IgD-negative memory B cell (primary cell): Measurements from ENCODE around the gene TTC13. TPM values are rescaled to one million over a fixed set of nuclear protein-coding genes. Genes with fewer than 3 reads are reported as not detected.

ENCODE experiments used
- H3K27ac Mint-ChIP-seq, 3 donors: one replicate each; pipeline ENCODE4 v1.8.0; 2020 to 2022; ENCODE audit warnings: mild to moderate bottlenecking in 3 of 3, mixed read lengths in 3 of 3, moderate library complexity in 1 of 3
- H3K27me3 Mint-ChIP-seq: one replicate; pipeline ENCODE4 v1.8.0; 2021; ENCODE audit warnings: mixed read lengths
- H3K36me3 Mint-ChIP-seq: one replicate; pipeline ENCODE4 v1.8.0; 2020; ENCODE audit warnings: mild to moderate bottlenecking, mixed read lengths
- H3K4me1 Mint-ChIP-seq, 3 donors: one replicate each; pipeline ENCODE4 v1.8.0; 2020 to 2022; ENCODE audit warnings: mixed read lengths in 3 of 3, mild to moderate bottlenecking in 1 of 3
- H3K4me3 Mint-ChIP-seq, 4 donors: one replicate each; pipeline ENCODE4 v1.8.0; 2020 to 2022; ENCODE audit warnings: mild to moderate bottlenecking in 4 of 4, mixed read lengths in 4 of 4, moderate library complexity in 3 of 4
- H3K9me3 Mint-ChIP-seq, 3 donors: one replicate each; pipeline ENCODE4 v1.8.0; 2020 to 2021; ENCODE audit warnings: mixed read lengths in 3 of 3, mild to moderate bottlenecking in 1 of 3
- polyA plus RNA-seq: library from polyadenylated mRNA; unstranded; fragments of 300-500 nt; fragmentation: Illumina TruSeq; gene quantifications from one replicate; pipeline ENCODE4 v1.2.3, GENCODE V29; 2021

TTC13 gene
- polyA plus RNA-seq, 1 donor from 2014 or later = 12.8 TPM

GRCh38 chr1:230943048-230943593, 35.5 kb downstream of the TTC13 start:
- Mint-ChIP-seq H3K36me3 (peaks cover 8% of the 10 kb centered on the region), H3K4me1 (peaks cover 6 to 12% (median 10%) of the 10 kb centered on the region in 3 donors), H3K27me3 (no peaks in the 10 kb centered on the region), H3K9me3 (no peaks in the 10 kb centered on the region), H3K27ac (no peak overlapping the region), H3K4me3 (no peak overlapping the region)

- H3K36me3 Mint-ChIP-seq = peaks cover 8% of the 10 kb centered on the region
- no peaks in the 10 kb centered on the region for H3K27me3 Mint-ChIP-seq
- peaks cover 0 to 7% (median 4%) of the 10 kb centered on the region in 3 donors for H3K4me1 Mint-ChIP-seq
- no peaks in the 10 kb centered on the region for H3K9me3 Mint-ChIP-seq
- H3K4me3 Mint-ChIP-seq = no peak overlapping the region
- no peak overlapping the region for H3K27ac Mint-ChIP-seq
These were observed 37.8 kb downstream of the TTC13 start for GRCh38 chr1:230940848-230941247.

- Mint-ChIP-seq H3K27ac (no peak overlapping the region), H3K36me3 (peaks cover 8% of the 10 kb centered on the region), H3K27me3 (no peaks in the 10 kb centered on the region), H3K4me1 (peaks cover 0 to 9% (median 4%) of the 10 kb centered on the region in 3 donors), H3K4me3 (no peak overlapping the region), H3K9me3 (no peaks in the 10 kb centered on the region)
These were observed 38.7 kb downstream of the TTC13 start for GRCh38 chr1:230939806-230940489.

- H3K4me1 Mint-ChIP-seq = peaks cover 0 to 9% (median 4%) of the 10 kb centered on the region in 3 donors
- no peak overlapping the region for H3K27ac Mint-ChIP-seq
- H3K27me3 Mint-ChIP-seq = no peaks in the 10 kb centered on the region
- no peaks in the 10 kb centered on the region for H3K9me3 Mint-ChIP-seq
- peaks cover 5% of the 10 kb centered on the region for H3K36me3 Mint-ChIP-seq
- H3K4me3 Mint-ChIP-seq = no peak overlapping the region
These were observed 39.7 kb downstream of the TTC13 start for GRCh38 chr1:230938924-230939368.

- H3K36me3 Mint-ChIP-seq = peaks cover 9% of the 10 kb centered on the region
- no peak overlapping the region for H3K4me3 Mint-ChIP-seq
- H3K27me3 Mint-ChIP-seq = no peaks in the 10 kb centered on the region
- no peak overlapping the region for H3K27ac Mint-ChIP-seq
- H3K9me3 Mint-ChIP-seq = no peaks in the 10 kb centered on the region
- peaks cover 0 to 7% (median 0%) of the 10 kb centered on the region in 3 donors for H3K4me1 Mint-ChIP-seq
These were observed 41.3 kb downstream of the TTC13 start for GRCh38 chr1:230937371-230937770.

- Mint-ChIP-seq H3K36me3 (peaks cover 9% of the 10 kb centered on the region), H3K4me1 (peaks cover 0 to 7% (median 0%) of the 10 kb centered on the region in 3 donors), H3K27me3 (no peaks in the 10 kb centered on the region), H3K9me3 (no peaks in the 10 kb centered on the region), H3K27ac (no peak overlapping the region), H3K4me3 (no peak overlapping the region)
These were observed 42.2 kb downstream of the TTC13 start for GRCh38 chr1:230936475-230936874.

GRCh38 chr1:230935852-230936251, 42.8 kb downstream of the TTC13 start:
- Mint-ChIP-seq H3K4me3 (no peak overlapping the region), H3K27me3 (no peaks in the 10 kb centered on the region), H3K9me3 (no peaks in the 10 kb centered on the region), H3K27ac (no peak overlapping the region), H3K36me3 (peaks cover 9% of the 10 kb centered on the region), H3K4me1 (peaks cover 0 to 7% (median 0%) of the 10 kb centered on the region in 3 donors)

- Mint-ChIP-seq H3K4me1 (peaks cover 0 to 2% (median 0%) of the 10 kb centered on the region in 3 donors), H3K36me3 (peaks cover 7% of the 10 kb centered on the region), H3K27me3 (no peaks in the 10 kb centered on the region), H3K4me3 (no peak overlapping the region), H3K9me3 (no peaks in the 10 kb centered on the region), H3K27ac (no peak overlapping the region)
These were observed 47.7 kb downstream of the TTC13 start for GRCh38 chr1:230930986-230931385.

GRCh38 chr1:230926182-230926581, 52.5 kb downstream of the TTC13 start:
- Mint-ChIP-seq H3K4me1 (no peaks in the 10 kb centered on the region), H3K4me3 (no peak overlapping the region), H3K27ac (no peak overlapping the region), H3K9me3 (no peaks in the 10 kb centered on the region), H3K36me3 (peaks cover 7% of the 10 kb centered on the region), H3K27me3 (no peaks in the 10 kb centered on the region)

GRCh38 chr1:230925608-230926007, 53.1 kb downstream of the TTC13 start:
- no peaks in the 10 kb centered on the region for H3K4me1 Mint-ChIP-seq
- no peak overlapping the region for H3K4me3 Mint-ChIP-seq
- peaks cover 7% of the 10 kb centered on the region for H3K36me3 Mint-ChIP-seq
- no peak overlapping the region for H3K27ac Mint-ChIP-seq
- no peaks in the 10 kb centered on the region for H3K27me3 Mint-ChIP-seq
- no peaks in the 10 kb centered on the region for H3K9me3 Mint-ChIP-seq

- Mint-ChIP-seq H3K4me1 (no peaks in the 10 kb centered on the region), H3K4me3 (no peak overlapping the region), H3K9me3 (no peaks in the 10 kb centered on the region), H3K27me3 (no peaks in the 10 kb centered on the region), H3K27ac (no peak overlapping the region), H3K36me3 (peaks cover 5% of the 10 kb centered on the region)
These were observed 55.5 kb downstream of the TTC13 start for GRCh38 chr1:230923176-230923575.

GRCh38 chr1:230922620-230923019, 56.0 kb downstream of the TTC13 start:
- H3K27ac Mint-ChIP-seq = no peak overlapping the region
- H3K4me1 Mint-ChIP-seq = peaks cover 0 to 1% (median 0%) of the 10 kb centered on the region in 3 donors
- H3K27me3 Mint-ChIP-seq = no peaks in the 10 kb centered on the region
- H3K4me3 Mint-ChIP-seq = no peak overlapping the region
- peaks cover 5% of the 10 kb centered on the region for H3K36me3 Mint-ChIP-seq
- H3K9me3 Mint-ChIP-seq = no peaks in the 10 kb centered on the region

- no peak overlapping the region for H3K27ac Mint-ChIP-seq
- H3K27me3 Mint-ChIP-seq = no peaks in the 10 kb centered on the region
- H3K9me3 Mint-ChIP-seq = no peaks in the 10 kb centered on the region
- peaks cover 0 to 1% (median 0%) of the 10 kb centered on the region in 3 donors for H3K4me1 Mint-ChIP-seq
- H3K4me3 Mint-ChIP-seq = no peak overlapping the region
- peaks cover 3% of the 10 kb centered on the region for H3K36me3 Mint-ChIP-seq
These were observed 59.5 kb downstream of the TTC13 start for GRCh38 chr1:230919207-230919606.

- H3K4me1 Mint-ChIP-seq = peaks cover 0 to 1% (median 0%) of the 10 kb centered on the region in 3 donors
- peaks cover 3% of the 10 kb centered on the region for H3K36me3 Mint-ChIP-seq
- H3K27ac Mint-ChIP-seq = no peak overlapping the region
- no peaks in the 10 kb centered on the region for H3K9me3 Mint-ChIP-seq
- H3K4me3 Mint-ChIP-seq = no peak overlapping the region
- H3K27me3 Mint-ChIP-seq = no peaks in the 10 kb centered on the region
These were observed 61.2 kb downstream of the TTC13 start for GRCh38 chr1:230917284-230918135.

GRCh38 chr1:230916587-230917283, 61.9 kb downstream of the TTC13 start:
- Mint-ChIP-seq H3K36me3 (no peaks in the 10 kb centered on the region), H3K4me1 (peaks cover 0 to 1% (median 0%) of the 10 kb centered on the region in 3 donors), H3K4me3 (no peak overlapping the region), H3K27ac (no peak overlapping the region), H3K9me3 (no peaks in the 10 kb centered on the region), H3K27me3 (no peaks in the 10 kb centered on the region)
